DMS79 treated with DMSO at 0.1 percent for 48 hours (cell line): Measurements from ENCODE around the gene FMNL1.

Experiments
- DNase-seq: peaks from one replicate; lab custom pipeline; 2025; lab: John Stamatoyannopoulos, UW

The FMNL1 gene

GRCh38 chr17:45284176-45285140, 62.8 kb downstream of the FMNL1 start:
- DNase-seq = no peak

GRCh38 chr17:45286286-45286685, 64.6 kb downstream of the FMNL1 start:
- DNase-seq = no peak

- DNase-seq = peak; percentile 76
Observed at GRCh38 chr17:45287526-45288500, 66.1 kb downstream of the FMNL1 start.

GRCh38 chr17:45288825-45289224, 67.1 kb downstream of the FMNL1 start:
- DNase-seq = peak; percentile 92

GRCh38 chr17:45289301-45290268, 67.9 kb downstream of the FMNL1 start:
- no peak for DNase-seq

GRCh38 chr17:45290269-45290765, 68.6 kb downstream of the FMNL1 start:
- no peak for DNase-seq

- DNase-seq = no peak
Observed at GRCh38 chr17:45291171-45291805, 69.6 kb downstream of the FMNL1 start.

- no peak for DNase-seq
Observed at GRCh38 chr17:45292696-45293412, 71.2 kb downstream of the FMNL1 start.

- no peak for DNase-seq
Observed at GRCh38 chr17:45293413-45294211, 71.9 kb downstream of the FMNL1 start.

GRCh38 chr17:45294506-45294905, 72.8 kb downstream of the FMNL1 start:
- no peak for DNase-seq

GRCh38 chr17:45296003-45296832, 74.5 kb downstream of the FMNL1 start:
- no peak for DNase-seq

GRCh38 chr17:45296833-45297124, 75.1 kb downstream of the FMNL1 start:
- no peak for DNase-seq
